Cardiac muscle cell (in vitro differentiated cells and primary cell): ENCODE data around the gene ARFGAP2. TPM values are rescaled to one million over a fixed set of nuclear protein-coding genes. Genes with fewer than 3 reads are reported as not detected.
"Not testable (repeated sequence)": the region's sequence is repeated elsewhere in the genome, so short reads cannot be mapped to it uniquely, and the experiment has no call there.

ENCODE experiments used
- DNase-seq, 2 donors: peaks; one replicate each; pipeline versions ENCODE4 v3.0.0 to v3.0.0-alpha.2; 2010 to 2017; ENCODE audit warnings: low read depth in 1 of 2, low spot score in 1 of 2
- H3K27ac ChIP-seq: fragments of 200-600 bp; sonication (generic); 2 replicates; pipeline ENCODE4 v1.5.1; 2016
- H3K27me3 ChIP-seq: fragments of 200-600 bp; sonication (generic); 2 replicates; pipeline ENCODE4 v1.6.0; 2016; ENCODE audit warnings: control low read depth
- H3K36me3 ChIP-seq: fragments of 200-600 bp; sonication (generic); 2 replicates; pipeline ENCODE4 v1.5.1; 2016; ENCODE audit warnings: control low read depth
- H3K4me1 ChIP-seq: fragments of 200-600 bp; sonication (generic); 2 replicates; pipeline ENCODE4 v1.8.1; 2017; ENCODE audit warnings: low read depth, mild to moderate bottlenecking, mixed run types
- H3K4me3 ChIP-seq: fragments of 200-600 bp; sonication (generic); 2 replicates; pipeline ENCODE4 v1.5.1; 2016; ENCODE audit warnings: mild to moderate bottlenecking
- H3K9me3 ChIP-seq: fragments of 200-600 bp; sonication (generic); 2 replicates; pipeline ENCODE4 v1.5.1; 2017; ENCODE audit warnings: low read depth, mild to moderate bottlenecking, control low read depth
- polyA plus RNA-seq: library from polyadenylated mRNA; unstranded; fragments of >200 nt; fragmentation: Nextera tagmentation; extraction: Ambion mirVana; gene quantifications from 2 replicates; pipeline ENCODE4 v1.2.1, GENCODE V29; 2016
- total RNA-seq: library from RNA; depleted of rRNA; stranded (reverse); fragments of >200 nt; gene quantifications from 2 replicates; pipeline ENCODE4 v1.2.3, GENCODE V29; 2016
- TF ChIP-seq, protein P1 (sequence below): IDR thresholded peaks from 2 replicates; pipeline ENCODE4 v1.5.1; 2012; ENCODE audit warnings: low read depth, mild to moderate bottlenecking, low read length

ARFGAP2 gene
- total and polyA plus RNA-seq, 2 experiments from 2014 or later: 107 to 136 TPM

GRCh38 chr11:47204637-47204989 is 27.9 kb upstream of the ARFGAP2 start:
- Histone ChIP-seq H3K4me3 (no peak overlapping the region), H3K27ac (no peak overlapping the region), H3K36me3 (no peaks in the 10 kb centered on the region), H3K9me3 (no peaks in the 10 kb centered on the region), H3K4me1 (no peaks in the 10 kb centered on the region), H3K27me3 (no peaks in the 10 kb centered on the region)
- TF ChIP-seq, protein P1, sequence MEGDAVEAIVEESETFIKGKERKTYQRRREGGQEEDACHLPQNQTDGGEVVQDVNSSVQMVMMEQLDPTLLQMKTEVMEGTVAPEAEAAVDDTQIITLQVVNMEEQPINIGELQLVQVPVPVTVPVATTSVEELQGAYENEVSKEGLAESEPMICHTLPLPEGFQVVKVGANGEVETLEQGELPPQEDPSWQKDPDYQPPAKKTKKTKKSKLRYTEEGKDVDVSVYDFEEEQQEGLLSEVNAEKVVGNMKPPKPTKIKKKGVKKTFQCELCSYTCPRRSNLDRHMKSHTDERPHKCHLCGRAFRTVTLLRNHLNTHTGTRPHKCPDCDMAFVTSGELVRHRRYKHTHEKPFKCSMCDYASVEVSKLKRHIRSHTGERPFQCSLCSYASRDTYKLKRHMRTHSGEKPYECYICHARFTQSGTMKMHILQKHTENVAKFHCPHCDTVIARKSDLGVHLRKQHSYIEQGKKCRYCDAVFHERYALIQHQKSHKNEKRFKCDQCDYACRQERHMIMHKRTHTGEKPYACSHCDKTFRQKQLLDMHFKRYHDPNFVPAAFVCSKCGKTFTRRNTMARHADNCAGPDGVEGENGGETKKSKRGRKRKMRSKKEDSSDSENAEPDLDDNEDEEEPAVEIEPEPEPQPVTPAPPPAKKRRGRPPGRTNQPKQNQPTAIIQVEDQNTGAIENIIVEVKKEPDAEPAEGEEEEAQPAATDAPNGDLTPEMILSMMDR: no peak
- peak in 1 of 2 donors; percentile 73 for DNase-seq

DNA sequence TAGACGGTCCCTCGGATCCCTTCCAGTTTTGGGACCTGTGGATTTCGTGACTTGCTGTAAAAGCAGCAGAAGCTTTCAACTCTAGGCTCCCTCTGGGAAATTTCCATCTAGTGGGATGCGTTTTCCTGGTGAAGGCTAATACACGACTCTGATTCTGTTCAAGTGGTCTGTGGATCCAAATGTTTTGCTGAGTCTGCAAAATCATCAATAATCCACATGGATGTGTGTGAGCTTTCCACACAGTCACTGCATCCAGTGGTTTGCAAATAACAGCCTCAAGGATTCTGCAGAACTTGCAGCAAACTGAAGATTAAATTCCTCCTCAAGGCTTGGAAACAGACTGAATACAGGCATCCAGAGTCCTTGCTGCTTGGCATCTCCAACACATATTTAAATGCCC is 25.9 kb upstream of the ARFGAP2 start:
- no peaks in the 10 kb centered on the region for H3K4me1 ChIP-seq
- no peaks in the 10 kb centered on the region for H3K36me3 ChIP-seq
- TF ChIP-seq, protein P1: no peak
- no peak for DNase-seq
- no peaks in the 10 kb centered on the region for H3K27me3 ChIP-seq
- H3K27ac ChIP-seq: no peak overlapping the region
- H3K4me3 ChIP-seq: no peak overlapping the region
- no peaks in the 10 kb centered on the region for H3K9me3 ChIP-seq

DNA sequence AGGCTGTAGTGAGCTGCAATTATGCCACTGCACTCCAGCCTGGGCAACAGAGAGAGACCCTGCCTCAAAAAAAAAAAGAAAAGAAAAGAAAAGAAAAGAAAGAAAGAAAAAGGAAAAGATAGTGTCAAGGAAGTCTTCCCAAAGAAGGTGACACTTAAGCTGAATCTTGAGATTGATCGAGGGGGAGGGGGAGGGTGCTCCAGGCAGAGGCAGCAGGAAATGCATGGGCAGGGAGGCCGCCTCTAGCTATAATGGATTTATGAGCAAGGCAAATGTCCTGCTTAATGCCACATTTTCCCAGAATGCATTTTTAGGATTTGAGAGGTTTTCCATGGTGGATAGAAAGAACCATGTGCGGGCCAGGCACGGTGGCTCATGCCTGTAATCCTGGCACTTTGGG is 24.3 kb upstream of the ARFGAP2 start:
- H3K9me3 ChIP-seq: no peaks in the 10 kb centered on the region
- TF ChIP-seq, protein P1: no peak
- no peak overlapping the region for H3K4me3 ChIP-seq
- H3K36me3 ChIP-seq: no peaks in the 10 kb centered on the region
- H3K27ac ChIP-seq: no peak overlapping the region
- no peaks in the 10 kb centered on the region for H3K4me1 ChIP-seq
- DNase-seq: no peak
- H3K27me3 ChIP-seq: no peaks in the 10 kb centered on the region

- DNase-seq, H3K27ac ChIP-seq, H3K4me3 ChIP-seq, H3K4me1 ChIP-seq, H3K9me3 ChIP-seq, H3K27me3 ChIP-seq, H3K36me3 ChIP-seq: not testable (repeated sequence)
These were observed 21.5 kb upstream of the ARFGAP2 start for GRCh38 chr11:47198161-47198560.

- Histone ChIP-seq H3K4me3 (no peak overlapping the region), H3K27ac (no peak overlapping the region), H3K27me3 (no peaks in the 10 kb centered on the region), H3K9me3 (no peaks in the 10 kb centered on the region), H3K4me1 (peaks cover 18% of the 10 kb centered on the region), H3K36me3 (no peaks in the 10 kb centered on the region)
- DNase-seq: no peak
- TF ChIP-seq, protein P1: no peak
These were observed 15.4 kb upstream of the ARFGAP2 start for GRCh38 chr11:47192111-47192510.

DNA sequence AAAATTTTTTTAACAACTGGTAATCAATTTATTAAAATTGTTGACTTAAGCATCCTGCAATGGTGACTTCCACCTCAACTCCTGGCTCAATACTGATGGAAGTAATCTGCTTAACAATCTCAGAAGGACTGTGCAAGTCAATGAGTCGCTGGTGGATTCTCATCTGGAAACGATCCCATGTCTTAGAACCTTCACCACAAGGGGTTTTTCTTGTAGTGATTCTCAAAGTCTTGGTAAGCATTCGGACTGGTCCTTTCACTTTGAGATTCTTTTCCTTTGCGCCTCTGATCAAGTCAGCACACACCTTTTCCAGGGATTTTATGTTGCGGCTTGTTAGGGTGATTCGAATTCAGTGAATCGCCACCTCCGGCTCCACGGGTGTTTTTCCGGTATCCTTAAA is 14.5 kb upstream of the ARFGAP2 start:
- not testable (repeated sequence) for H3K9me3 ChIP-seq, H3K4me3 ChIP-seq, H3K27ac ChIP-seq, DNase-seq, H3K36me3 ChIP-seq, H3K27me3 ChIP-seq
- H3K4me1 ChIP-seq: peaks cover 18% of the 10 kb centered on the region
